Amniotic stem cell (primary cell): Measurements from ENCODE around the gene DEDD2.

Source experiments
- DNase-seq: peaks from one replicate; lab custom pipeline; 2025; lab: John Stamatoyannopoulos, UW

The DEDD2 gene

DNA sequence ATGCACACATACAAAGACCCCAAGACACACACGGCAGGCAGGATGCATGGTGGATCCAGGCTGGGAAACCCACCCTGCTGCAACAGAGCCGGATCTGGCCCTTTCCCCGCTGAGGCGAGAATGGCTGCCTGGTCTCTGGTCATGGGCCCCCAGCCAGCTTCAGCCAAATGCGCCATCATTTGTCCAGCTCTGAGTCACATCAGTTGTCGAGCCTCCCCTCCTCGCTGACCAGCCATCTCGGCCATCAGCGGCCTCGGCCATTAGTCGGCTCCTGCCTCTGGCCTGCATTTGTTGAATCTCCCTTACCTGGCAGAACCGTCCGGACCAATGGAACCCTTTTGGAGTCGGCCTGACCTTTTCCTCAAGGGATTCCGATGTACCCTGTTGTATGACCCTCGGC is 46.8 kb downstream of the DEDD2 start:
- DNase-seq: no peak

GRCh38 chr19:42169486-42170413 is 47.7 kb downstream of the DEDD2 start:
- DNase-seq: no peak

DNA sequence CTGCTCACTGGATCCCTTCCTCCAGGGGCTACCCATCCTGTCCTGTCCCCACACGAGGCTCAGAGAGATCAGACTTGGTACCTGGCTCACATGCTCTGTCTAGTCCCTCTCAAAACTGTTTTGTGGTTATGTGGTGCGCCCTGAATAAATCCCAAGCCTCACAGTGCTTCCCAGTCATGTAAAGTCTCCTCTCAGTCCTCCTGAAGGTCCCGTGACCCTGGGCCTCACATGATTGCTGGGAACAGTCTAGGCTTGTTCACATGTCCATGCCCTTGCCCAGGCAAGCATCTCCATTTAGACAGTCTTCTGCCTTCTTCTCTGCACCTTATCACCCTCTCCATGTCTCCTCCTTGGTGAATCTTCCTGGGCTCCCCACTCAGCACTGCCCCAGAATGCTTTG is 49.3 kb downstream of the DEDD2 start:
- no peak for DNase-seq

DNA sequence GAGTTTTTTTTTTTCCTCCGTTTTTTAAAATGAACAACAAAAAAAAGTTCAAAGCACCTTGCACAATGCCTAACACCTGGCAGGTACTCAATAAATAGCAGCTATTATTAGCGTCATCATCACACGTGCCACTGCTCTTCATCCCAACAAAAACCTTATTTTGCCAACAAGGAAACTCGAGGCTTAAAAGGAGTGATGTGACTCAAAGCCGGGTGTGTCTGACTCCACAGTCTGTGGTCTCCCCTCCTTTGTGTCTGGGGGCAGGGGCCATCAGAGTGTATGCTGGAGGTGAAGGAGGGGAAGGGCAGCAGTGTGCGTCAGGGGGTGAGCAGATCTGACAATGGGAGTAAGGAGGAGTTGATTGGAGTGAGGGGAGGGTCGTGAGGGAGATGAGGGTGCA is 51.2 kb downstream of the DEDD2 start:
- DNase-seq: no peak

DNA sequence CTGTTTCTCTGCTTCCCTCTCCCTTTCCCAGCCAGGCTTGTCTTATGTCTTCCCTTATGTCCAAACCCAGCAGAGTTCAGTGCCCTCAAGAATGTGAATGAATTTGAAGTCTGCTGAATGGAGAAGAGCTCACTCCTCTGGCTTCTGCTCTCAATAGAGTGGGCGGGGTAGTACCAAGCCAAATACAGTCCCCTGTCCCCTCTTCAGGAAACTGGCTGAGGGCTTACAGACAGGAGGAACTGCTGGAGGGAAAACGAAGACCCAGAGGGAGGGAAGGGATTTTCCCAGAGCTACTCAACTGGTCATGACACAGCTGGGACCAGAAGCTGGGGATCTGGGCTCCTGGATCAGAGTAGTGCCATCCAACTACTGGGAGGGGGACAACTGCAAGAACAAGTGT is 52.3 kb downstream of the DEDD2 start:
- no peak for DNase-seq

GRCh38 chr19:42161616-42162263 is 55.7 kb downstream of the DEDD2 start:
- DNase-seq: no peak

GRCh38 chr19:42159942-42160341 is 57.5 kb downstream of the DEDD2 start:
- DNase-seq: no peak

- no peak for DNase-seq
Measured at GRCh38 chr19:42158926-42159325, 58.6 kb downstream of the DEDD2 start.

DNA sequence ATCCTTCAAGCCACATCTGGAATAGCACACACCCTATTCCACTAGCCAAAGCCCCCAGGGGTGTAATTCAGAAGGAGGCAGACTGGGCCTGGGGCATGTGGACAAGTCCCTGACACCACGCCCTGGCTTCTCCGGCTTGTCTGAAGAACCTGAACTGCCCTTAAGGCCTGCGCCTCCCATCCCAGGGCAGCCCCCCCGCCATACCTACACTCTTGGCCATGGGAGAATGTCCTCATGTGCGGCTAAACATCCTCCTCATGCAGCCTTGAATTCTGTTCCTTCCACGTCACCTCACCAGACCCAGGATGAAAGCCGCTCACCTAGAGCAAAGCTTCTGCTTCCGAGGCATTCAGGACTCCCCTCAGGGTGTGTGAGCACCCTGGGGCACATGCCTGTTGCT is 60.9 kb downstream of the DEDD2 start:
- DNase-seq: no peak

DNA sequence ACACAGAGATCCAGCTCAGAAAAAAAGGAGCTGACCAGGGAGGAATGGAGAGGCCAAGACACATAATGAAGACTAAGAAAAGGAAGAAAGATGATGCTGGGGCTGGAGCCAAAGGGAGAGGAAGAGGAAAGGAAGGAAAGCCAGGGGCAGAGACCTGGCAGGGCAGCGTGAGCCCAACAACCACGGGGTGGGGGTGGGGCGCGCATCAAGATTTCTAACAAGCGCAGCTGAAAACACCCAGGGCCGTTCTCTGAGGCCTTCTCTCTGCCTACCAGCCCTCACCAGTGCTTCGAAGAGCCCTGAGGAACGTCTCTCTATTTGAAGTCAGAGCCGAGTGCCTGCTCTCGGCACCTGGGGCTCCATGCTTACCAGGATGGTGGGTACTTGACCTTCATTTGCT is 61.7 kb downstream of the DEDD2 start:
- no peak for DNase-seq

GRCh38 chr19:42154471-42155323 is 62.8 kb downstream of the DEDD2 start:
- DNase-seq: no peak

DNA sequence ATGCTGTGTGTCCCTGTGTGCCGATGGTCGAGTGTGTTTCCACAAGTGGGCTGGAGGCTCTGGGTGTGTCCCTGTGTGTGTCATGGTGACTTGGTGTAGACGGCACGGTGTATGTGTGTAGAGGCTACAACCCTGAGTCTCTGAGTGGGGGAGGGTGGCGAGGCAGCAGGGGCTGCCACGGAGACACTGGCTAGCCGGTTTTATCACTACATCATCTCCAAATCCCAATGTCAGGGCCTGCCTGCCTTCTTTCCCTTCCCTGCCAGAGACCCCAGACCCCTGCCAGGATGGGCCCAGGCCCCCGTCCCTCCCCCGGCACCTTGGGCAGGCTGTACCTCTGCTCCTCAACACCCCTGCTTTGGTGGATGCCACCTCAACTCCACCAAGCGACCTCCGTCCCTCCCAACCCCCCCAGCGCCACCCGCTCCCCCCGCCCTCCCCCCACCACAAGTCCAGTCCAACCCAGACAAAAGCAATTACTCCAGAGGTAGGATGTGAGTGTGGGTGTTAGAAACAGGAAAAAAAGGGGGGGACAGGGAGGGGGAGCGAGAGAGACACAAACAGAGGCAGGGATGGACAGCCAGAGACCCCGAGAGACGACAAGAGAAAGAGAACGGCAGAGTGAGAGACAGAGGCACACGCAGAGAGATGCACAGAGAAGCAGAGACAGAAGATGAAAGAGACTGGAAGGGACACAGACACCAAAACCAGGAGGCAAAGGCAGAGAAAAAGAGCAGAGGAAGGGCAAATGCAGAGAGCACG is 63.6 kb downstream of the DEDD2 start:
- no peak for DNase-seq

DNA sequence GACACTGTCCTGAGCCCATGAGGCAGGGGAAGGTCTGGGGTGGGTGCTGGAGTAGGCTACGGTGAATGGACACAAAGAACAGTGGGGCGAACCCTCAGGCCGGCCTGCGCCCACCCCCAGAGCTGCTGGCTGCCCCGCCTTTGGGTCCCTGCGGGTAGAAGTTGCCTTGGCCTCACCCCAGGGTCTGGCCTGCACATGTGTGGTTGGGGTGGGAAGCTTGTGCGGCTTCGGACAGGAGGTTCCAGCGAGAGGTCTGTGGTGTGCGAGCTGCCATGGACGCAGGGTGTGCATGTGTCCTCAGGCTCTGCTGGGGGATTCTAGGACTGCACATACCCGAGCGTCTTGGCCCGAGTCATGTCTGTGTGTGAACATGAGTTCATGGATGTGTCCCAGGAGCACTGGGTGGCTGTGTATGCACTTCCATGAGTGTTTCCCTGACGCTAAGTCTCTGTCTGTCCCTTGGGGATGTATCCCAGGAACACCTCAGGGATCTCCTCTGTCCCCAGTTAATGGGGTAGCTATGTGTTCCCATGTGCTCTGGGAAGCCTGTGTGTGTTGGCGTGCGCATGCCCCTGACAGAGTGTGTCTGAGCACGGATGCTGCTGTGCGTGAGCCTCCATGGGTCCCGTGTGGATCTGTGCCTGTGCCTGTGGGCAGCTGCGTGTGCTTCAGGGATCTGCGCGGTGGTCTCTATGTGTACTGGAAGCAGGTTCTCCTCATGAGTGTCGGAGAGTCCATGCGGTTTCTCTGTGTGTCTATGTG is 64.4 kb downstream of the DEDD2 start:
- DNase-seq: no peak

DNA sequence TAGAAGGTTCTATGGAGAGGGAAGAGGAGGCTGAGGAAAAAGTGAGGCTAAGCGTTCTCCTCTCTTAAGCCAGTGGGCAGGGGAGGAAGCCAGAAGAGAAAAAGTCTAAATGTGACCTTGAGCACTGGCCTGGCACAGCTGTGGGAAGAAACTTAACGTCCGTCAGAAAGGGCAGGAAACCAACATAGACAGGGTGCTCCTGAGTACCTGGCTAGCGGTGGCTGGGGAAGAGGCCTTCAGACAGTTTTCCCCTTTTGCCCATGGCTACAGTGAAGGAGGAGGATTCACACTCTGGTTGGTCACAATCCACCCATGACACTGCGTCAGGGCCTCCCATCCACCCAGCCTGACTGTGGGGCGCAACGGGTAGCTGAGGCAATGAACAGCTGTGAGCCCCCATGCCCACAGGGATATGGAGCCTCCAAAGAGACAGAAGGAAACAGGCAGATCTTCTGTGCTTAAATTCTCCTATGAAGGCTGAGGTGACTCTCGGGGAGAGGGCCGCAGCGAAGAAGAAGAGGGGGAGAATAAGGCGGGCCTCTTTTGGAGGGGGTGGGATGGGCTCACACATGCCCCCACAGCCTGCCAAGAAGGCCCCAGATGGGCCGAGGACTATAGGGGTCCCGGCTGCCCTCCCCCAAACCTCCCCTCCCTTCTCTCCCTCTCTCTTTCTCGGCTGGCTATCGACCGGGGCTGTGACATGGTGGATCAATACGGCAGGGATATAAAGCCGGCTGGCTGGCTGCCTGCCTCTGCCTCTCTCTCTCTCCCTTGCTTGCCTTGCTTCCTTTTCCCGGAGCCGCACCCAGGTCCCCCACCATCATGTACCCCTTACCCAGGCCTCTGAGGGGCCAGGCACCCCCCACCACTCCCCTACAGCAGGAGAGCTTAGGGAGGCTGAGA is 65.4 kb downstream of the DEDD2 start:
- DNase-seq: no peak

- no peak for DNase-seq
Measured at GRCh38 chr19:42150911-42151361, 66.5 kb downstream of the DEDD2 start.

GRCh38 chr19:42150364-42150763 is 67.1 kb downstream of the DEDD2 start:
- DNase-seq: no peak

DNA sequence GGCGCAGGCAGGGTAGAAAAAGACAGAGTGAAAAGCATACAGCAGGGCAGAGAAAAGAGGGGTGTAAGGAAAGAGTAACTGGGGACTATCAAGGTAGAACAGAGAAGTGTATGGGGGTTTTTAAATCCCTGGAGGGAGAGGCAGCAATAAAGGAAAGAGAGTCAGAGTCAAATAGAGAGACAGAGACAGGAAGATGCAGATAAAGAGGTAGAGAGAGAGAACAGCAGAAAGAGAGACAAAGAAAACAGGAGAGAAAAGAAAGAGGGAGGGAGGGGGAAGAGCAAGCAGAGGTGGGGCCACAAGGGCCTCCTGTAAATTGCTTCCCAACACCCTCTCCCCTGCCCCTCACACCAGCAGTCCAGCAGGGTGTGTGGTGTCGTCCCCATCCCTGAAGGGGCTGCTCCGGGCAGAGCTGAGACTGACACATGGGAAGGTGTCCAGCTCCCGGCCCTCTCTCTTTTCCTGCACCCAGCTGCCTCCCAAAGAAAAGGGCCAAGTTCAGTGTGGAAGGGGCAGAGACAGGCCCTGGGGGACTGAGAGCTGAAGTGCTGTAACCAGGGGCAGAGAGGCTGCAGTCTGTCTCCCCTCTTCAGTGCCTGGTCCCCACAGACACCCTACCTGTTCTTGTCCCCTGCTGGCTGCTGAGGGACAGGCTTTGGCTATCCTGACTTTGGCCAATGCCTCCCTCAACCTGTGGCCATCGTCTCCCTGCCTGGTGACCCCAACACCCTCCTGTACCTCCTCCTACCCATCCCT is 67.9 kb downstream of the DEDD2 start:
- no peak for DNase-seq
